K562 (cell line): ENCODE data around the gene IQCK.

Experiments used
- CHCHD3 ChIP-seq: fragments of 250-450 bp; sonication (Bioruptor Pico); IDR thresholded peaks from 2 replicates; pipeline ENCODE4 v2.1.2; 2022; ENCODE audit warnings: mild to moderate bottlenecking
- POLR2A ChIP-seq: fragments of 450-650 bp; conservative IDR thresholded peaks from 2 replicates; pipeline ENCODE4 v1.6.1; 2016
- TF ChIP-seq, protein P1 (sequence below): sonication (generic); formaldehyde crosslinking; IDR thresholded peaks from 2 replicates; pipeline ENCODE4 v1.5.0; 2020; ENCODE audit warnings: missing genetic modification reagents
- TF ChIP-seq, protein P2 (sequence below): fragments of 450-650 bp; formaldehyde crosslinking; IDR thresholded peaks from 2 replicates; pipeline ENCODE4 v1.4.0; 2020; ENCODE audit warnings: mild to moderate bottlenecking
- TF ChIP-seq, protein P3 (sequence below), 3 experiments: IDR thresholded peaks in 2 of 3; conservative IDR thresholded peaks in 1 of 3; 2 replicates each; pipeline ENCODE4 v1.5.1; 2011 to 2012; ENCODE audit warnings: low read length in 3 of 3, mild to moderate bottlenecking in 3 of 3, control low read depth in 2 of 3, improper control_type of control experiment in 1 of 3, inconsistent platforms in 1 of 3, low read depth in 1 of 3, mixed read lengths in 1 of 3, moderate library complexity in 1 of 3; ENCODE audit not compliant: insufficient read depth in 2 of 3

DNA sequence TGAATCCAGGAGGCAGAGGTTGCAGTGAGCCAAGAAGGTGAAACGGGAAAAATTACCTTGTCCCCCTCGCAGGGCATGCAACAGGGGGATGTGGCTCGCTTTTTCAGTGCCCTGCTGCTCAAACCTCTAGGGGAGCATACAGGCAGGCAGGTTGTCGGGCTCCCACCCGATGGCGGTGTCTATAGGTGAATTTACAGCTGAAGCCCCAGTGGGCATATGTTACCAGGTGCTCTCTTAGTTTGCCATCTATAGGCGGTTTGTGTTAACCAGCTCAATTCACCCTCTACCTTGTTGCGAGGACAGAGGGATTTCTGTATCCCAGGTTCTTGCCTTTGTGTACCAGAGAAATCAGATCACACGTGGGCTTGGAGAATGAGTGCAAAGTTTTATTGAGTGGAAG lies 48.9 kb downstream of the IQCK start:
- no peak for TF ChIP-seq CHCHD3 (CRISPR knock-in tag)
- TF ChIP-seq, protein P1, sequence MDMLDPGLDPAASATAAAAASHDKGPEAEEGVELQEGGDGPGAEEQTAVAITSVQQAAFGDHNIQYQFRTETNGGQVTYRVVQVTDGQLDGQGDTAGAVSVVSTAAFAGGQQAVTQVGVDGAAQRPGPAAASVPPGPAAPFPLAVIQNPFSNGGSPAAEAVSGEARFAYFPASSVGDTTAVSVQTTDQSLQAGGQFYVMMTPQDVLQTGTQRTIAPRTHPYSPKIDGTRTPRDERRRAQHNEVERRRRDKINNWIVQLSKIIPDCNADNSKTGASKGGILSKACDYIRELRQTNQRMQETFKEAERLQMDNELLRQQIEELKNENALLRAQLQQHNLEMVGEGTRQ = no peak
- TF ChIP-seq, protein P2, sequence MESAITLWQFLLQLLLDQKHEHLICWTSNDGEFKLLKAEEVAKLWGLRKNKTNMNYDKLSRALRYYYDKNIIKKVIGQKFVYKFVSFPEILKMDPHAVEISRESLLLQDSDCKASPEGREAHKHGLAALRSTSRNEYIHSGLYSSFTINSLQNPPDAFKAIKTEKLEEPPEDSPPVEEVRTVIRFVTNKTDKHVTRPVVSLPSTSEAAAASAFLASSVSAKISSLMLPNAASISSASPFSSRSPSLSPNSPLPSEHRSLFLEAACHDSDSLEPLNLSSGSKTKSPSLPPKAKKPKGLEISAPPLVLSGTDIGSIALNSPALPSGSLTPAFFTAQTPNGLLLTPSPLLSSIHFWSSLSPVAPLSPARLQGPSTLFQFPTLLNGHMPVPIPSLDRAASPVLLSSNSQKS (CRISPR knock-in tag) = no peak
- TF ChIP-seq POLR2A = no peak
- TF ChIP-seq, protein P3, sequence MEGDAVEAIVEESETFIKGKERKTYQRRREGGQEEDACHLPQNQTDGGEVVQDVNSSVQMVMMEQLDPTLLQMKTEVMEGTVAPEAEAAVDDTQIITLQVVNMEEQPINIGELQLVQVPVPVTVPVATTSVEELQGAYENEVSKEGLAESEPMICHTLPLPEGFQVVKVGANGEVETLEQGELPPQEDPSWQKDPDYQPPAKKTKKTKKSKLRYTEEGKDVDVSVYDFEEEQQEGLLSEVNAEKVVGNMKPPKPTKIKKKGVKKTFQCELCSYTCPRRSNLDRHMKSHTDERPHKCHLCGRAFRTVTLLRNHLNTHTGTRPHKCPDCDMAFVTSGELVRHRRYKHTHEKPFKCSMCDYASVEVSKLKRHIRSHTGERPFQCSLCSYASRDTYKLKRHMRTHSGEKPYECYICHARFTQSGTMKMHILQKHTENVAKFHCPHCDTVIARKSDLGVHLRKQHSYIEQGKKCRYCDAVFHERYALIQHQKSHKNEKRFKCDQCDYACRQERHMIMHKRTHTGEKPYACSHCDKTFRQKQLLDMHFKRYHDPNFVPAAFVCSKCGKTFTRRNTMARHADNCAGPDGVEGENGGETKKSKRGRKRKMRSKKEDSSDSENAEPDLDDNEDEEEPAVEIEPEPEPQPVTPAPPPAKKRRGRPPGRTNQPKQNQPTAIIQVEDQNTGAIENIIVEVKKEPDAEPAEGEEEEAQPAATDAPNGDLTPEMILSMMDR (IDR thresholded peaks at IDR 0.05 in 2 of 3, conservative IDR thresholded peaks at IDR 0.05 in 1 of 3; ENCODE audit: insufficient read depth in 2 of 3, low read depth in 1 of 3, low read length in 3 of 3) = no peak
